Ovary (tissue), 9 donors: ENCODE results near the gene NSL1. TPM values are rescaled to one million over a fixed set of nuclear protein-coding genes. Genes with fewer than 3 reads are reported as not detected.

Experiments used
- DNase-seq, 5 donors: peaks; one replicate each; pipeline ENCODE4 v3.0.0-alpha.2; 2019 to 2020
- H3K27ac ChIP-seq, 2 donors: fragments of 200-600 bp; one replicate each; pipeline versions ENCODE4 v1.5.1 to v1.8.0; 2019 to 2022
- H3K27me3 ChIP-seq: fragments of 200-600 bp; one replicate; pipeline ENCODE4 v1.8.0; 2022
- H3K36me3 ChIP-seq: fragments of 200-600 bp; sonication (generic); one replicate; pipeline ENCODE4 v1.5.1; 2019
- H3K4me1 ChIP-seq: one replicate; pipeline ENCODE4 v1.8.1; 2013; ENCODE audit warnings: mild to moderate bottlenecking, moderate library complexity; ENCODE audit not compliant: insufficient read depth
- H3K4me3 ChIP-seq: fragments of 200-600 bp; sonication (generic); one replicate; pipeline ENCODE4 v1.5.1; 2017
- H3K9me3 ChIP-seq, 2 donors: fragments of 200-600 bp in 1 of 2; sonication (generic) in 1 of 2; one replicate each; pipeline versions ENCODE4 v1.5.1 to v1.8.1; 2013 to 2019; ENCODE audit warnings: mild to moderate bottlenecking in 1 of 2, moderate library complexity in 1 of 2
- EP300 ChIP-seq: sonication (generic); formaldehyde crosslinking; IDR thresholded peaks from one replicate; pipeline ENCODE4 v1.6.1; 2017; ENCODE audit warnings: antibody characterized with exemption
- POLR2A ChIP-seq: fragments of 450-650 bp; IDR thresholded peaks from one replicate; pipeline ENCODE4 v1.6.1; 2017; ENCODE audit warnings: antibody characterized with exemption, mild to moderate bottlenecking, moderate library complexity
- WGBS, 3 donors: extraction: QIAGEN DNeasy Blood & Tissue Kit in 1 of 3; methylation state at CpG; one replicate each; pipeline versions ENCODE4 v1.1.5 to v1.1.7; 2013 to 2017; 5-methylcytosine and 5-hydroxymethylcytosine counted together
- intact Hi-C, 4 donors: fragments of 100-400 bp; cut with DNase I; formaldehyde crosslinking; loops; one replicate each; pipeline versions ENCODE4 v1.11.0 to v1.15.1; 2022 to 2023
- polyA plus RNA-seq, 2 donors: library from polyadenylated mRNA; stranded (reverse); fragments of 200-250 nt in 1 of 2; fragments of 350-450 nt in 1 of 2; fragmentation: Illumina TruSeq in 1 of 2; extraction: RNeasy Lipid Tissue Mini Kit (QIAGEN cat#74804) in 1 of 2; gene quantifications; one replicate each; pipeline ENCODE4 v1.2.3, GENCODE V29; 2013 to 2014
- total RNA-seq, 7 donors: library from RNA; depleted of rRNA in 2 of 7; stranded (reverse); fragments of >200 nt in 2 of 7; fragmentation: NEBNext Ultra II Directional in 3 of 7; extraction: Animal tissue kit (Norgen Biotek cat#: 25700) in 3 of 7; gene quantifications; one replicate each; pipeline versions ENCODE4 v1.1.0 to v1.2.4, GENCODE V29; 2016 to 2023
- TF ChIP-seq, protein P1 (sequence below), 3 donors: fragments of 450-650 bp in 2 of 3; fragments of 200-600 bp in 1 of 3; IDR thresholded peaks; one replicate each; pipeline versions ENCODE4 v1.5.1 to v1.8.0; 2016 to 2022; ENCODE audit warnings: antibody characterized with exemption in 3 of 3, mild to moderate bottlenecking in 1 of 3
- donor health status: DM: no; HTN: no; CAD: no; lungs with moderate emphysema.
- donor health status: DM: no; HTN: no; CAD: no.
- donor health status: Bipolar disorder and iron deficiency.
- donor health status: DM: yes; HTN: yes; CAD: no.
- donor health status: DM: no; HTN: no; CAD: no.
- donor health status: DM: yes; HTN: yes; CAD: no.

The NSL1 gene
- total and polyA plus RNA-seq, 9 donors: 17.2 to 35.2 (median 29.1) TPM

DNA sequence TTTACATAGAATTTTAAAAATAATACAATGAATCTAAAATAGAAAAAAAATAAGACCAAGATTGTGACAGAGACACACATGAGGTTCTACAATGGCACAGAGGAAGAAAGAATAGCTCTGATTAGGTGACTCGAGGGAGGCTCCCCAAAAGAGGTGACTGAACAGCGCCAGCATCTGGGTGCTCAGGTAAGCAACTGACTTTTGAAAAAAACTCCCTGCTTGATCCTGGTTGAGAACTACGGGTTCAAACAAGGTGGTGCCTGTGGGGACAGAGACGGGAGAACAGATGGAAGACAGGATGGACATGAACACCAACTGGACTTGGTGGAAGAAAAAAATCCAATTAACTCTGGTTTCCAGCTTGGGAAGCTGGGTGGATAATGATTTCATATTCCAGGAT is 114.4 kb downstream of the NSL1 start:
- H3K27ac ChIP-seq: no peak overlapping the region
- no peak overlapping the region for H3K4me3 ChIP-seq
- no peaks in the 10 kb centered on the region for H3K9me3 ChIP-seq
- H3K36me3 ChIP-seq: no peaks in the 10 kb centered on the region
- TF ChIP-seq, protein P1, sequence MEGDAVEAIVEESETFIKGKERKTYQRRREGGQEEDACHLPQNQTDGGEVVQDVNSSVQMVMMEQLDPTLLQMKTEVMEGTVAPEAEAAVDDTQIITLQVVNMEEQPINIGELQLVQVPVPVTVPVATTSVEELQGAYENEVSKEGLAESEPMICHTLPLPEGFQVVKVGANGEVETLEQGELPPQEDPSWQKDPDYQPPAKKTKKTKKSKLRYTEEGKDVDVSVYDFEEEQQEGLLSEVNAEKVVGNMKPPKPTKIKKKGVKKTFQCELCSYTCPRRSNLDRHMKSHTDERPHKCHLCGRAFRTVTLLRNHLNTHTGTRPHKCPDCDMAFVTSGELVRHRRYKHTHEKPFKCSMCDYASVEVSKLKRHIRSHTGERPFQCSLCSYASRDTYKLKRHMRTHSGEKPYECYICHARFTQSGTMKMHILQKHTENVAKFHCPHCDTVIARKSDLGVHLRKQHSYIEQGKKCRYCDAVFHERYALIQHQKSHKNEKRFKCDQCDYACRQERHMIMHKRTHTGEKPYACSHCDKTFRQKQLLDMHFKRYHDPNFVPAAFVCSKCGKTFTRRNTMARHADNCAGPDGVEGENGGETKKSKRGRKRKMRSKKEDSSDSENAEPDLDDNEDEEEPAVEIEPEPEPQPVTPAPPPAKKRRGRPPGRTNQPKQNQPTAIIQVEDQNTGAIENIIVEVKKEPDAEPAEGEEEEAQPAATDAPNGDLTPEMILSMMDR (IDR thresholded peaks at IDR 0.05): no peak
- TF ChIP-seq EP300: no peak
- TF ChIP-seq POLR2A: no peak
- no peaks in the 10 kb centered on the region for H3K4me1 ChIP-seq
- DNase-seq: no peak
- intact Hi-C loops: no loop called here
- 79 to 88% (median 81%) methylated on average over 4 of the region's 4 CpGs for WGBS, 3 donors
- H3K27me3 ChIP-seq: no peaks in the 10 kb centered on the region

Other genes with a start within 250 kb of the NSL1 start
- 100 to 1,000 TPM in 1 of 7 donors, 10 to 100 TPM in 3, 1 to 10 TPM in 3; 2.9 to 132 (median 19.4) TPM for gene ATF3, start 183.0 kb downstream of the NSL1 start, total RNA-seq
- 10 to 100 TPM in 1 of 2 donors, 1 to 10 TPM in 1; 5.1 to 29.2 TPM for gene ATF3, start 183.0 kb downstream of the NSL1 start, polyA plus RNA-seq
- 1 to 10 TPM in 6 of 7 donors, under 1 TPM in 1; 0.71 to 4.2 (median 2.1) TPM for gene BATF3, start 91.9 kb downstream of the NSL1 start, total RNA-seq
- gene BATF3, start 91.9 kb downstream of the NSL1 start, polyA plus RNA-seq: 1 to 10 TPM in 1 of 2 donors, under 1 TPM in 1; 0.90 to 1.1 TPM
- 10 to 100 TPM in 4 of 7 donors, 1 to 10 TPM in 3; 6.8 to 17.1 (median 10.2) TPM for gene TATDN3, start 117 bp upstream of the NSL1 start, total RNA-seq
- gene TATDN3, start 117 bp upstream of the NSL1 start, polyA plus RNA-seq: 1 to 10 TPM; 9.2 to 9.5 TPM
- gene SPATA45, start 55.9 kb upstream of the NSL1 start, total RNA-seq: not detected
- not detected for gene SPATA45, start 55.9 kb upstream of the NSL1 start, polyA plus RNA-seq
- 10 to 100 TPM in 1 of 7 donors, 1 to 10 TPM in 6; 4.0 to 11.4 (median 7.4) TPM for gene FLVCR1, start 66.5 kb upstream of the NSL1 start, total RNA-seq
- 1 to 10 TPM; 1.9 to 5.3 TPM for gene FLVCR1, start 66.5 kb upstream of the NSL1 start, polyA plus RNA-seq
- 1 to 10 TPM in 3 of 7 donors, under 1 TPM in 4; 0.28 to 2.1 (median 0.83) TPM for gene VASH2, start 158.8 kb upstream of the NSL1 start, total RNA-seq
- gene VASH2, start 158.8 kb upstream of the NSL1 start, polyA plus RNA-seq: 1 to 10 TPM in 1 of 2 donors, under 1 TPM in 1; 0.74 to 1.6 TPM
- gene ANGEL2, start 224.1 kb upstream of the NSL1 start, total RNA-seq: 10 to 100 TPM; 29.9 to 51.3 (median 41.4) TPM
- gene ANGEL2, start 224.1 kb upstream of the NSL1 start, polyA plus RNA-seq: 10 to 100 TPM; 18.3 to 19.1 TPM